Sigmoid colon (tissue), 7 donors: Measurements from ENCODE around the gene HLF. TPM values are rescaled to one million over a fixed set of nuclear protein-coding genes. Genes with fewer than 3 reads are reported as not detected.

Experiments
- DNase-seq: peaks from one replicate; pipeline ENCODE4 v3.0.0-alpha.2; 2019
- H3K27ac ChIP-seq, 4 donors: fragments of 200-600 bp; sonication (generic); one replicate each; pipeline ENCODE4 v1.5.1; 2016 to 2019; ENCODE audit warnings: mild to moderate bottlenecking in 1 of 4
- H3K27me3 ChIP-seq, 3 donors: fragments of 200-600 bp; sonication (generic); one replicate each; pipeline ENCODE4 v1.5.1; 2019; ENCODE audit warnings: mild to moderate bottlenecking in 1 of 3
- H3K36me3 ChIP-seq, 4 donors: fragments of 200-600 bp; sonication (generic); one replicate each; pipeline ENCODE4 v1.5.1; 2016 to 2019
- H3K4me1 ChIP-seq, 4 donors: fragments of 200-600 bp; sonication (generic); one replicate each; pipeline ENCODE4 v1.5.1; 2017 to 2019
- H3K4me3 ChIP-seq, 4 donors: fragments of 200-600 bp; sonication (generic); one replicate each; pipeline ENCODE4 v1.5.1; 2017 to 2019; ENCODE audit warnings: mild to moderate bottlenecking in 2 of 4, moderate library complexity in 1 of 4
- H3K9me3 ChIP-seq, 4 donors: fragments of 200-600 bp in 3 of 4; sonication (generic) in 3 of 4; one replicate each; pipeline versions ENCODE4 v1.5.1 to v1.6.1; 2013 to 2019
- EP300 ChIP-seq, 4 donors: sonication (generic); formaldehyde crosslinking; IDR thresholded peaks; one replicate each; pipeline ENCODE4 v1.6.1; 2017; ENCODE audit warnings: antibody characterized with exemption in 4 of 4
- POLR2A ChIP-seq, 2 donors: fragments of 450-650 bp; IDR thresholded peaks; one replicate each; pipeline ENCODE4 v1.6.1; 2016; ENCODE audit warnings: antibody characterized with exemption in 2 of 2, mild to moderate bottlenecking in 2 of 2, moderate library complexity in 2 of 2
- POLR2AphosphoS5 ChIP-seq, 4 donors: sonication (generic); formaldehyde crosslinking; IDR thresholded peaks; one replicate each; pipeline ENCODE4 v1.6.1; 2017; ENCODE audit warnings: antibody characterized with exemption in 4 of 4
- WGBS, 2 donors: extraction: QIAGEN DNeasy Blood & Tissue Kit; methylation state at CpG; one replicate each; pipeline ENCODE4 v1.1.7; 2013; 5-methylcytosine and 5-hydroxymethylcytosine counted together
- intact Hi-C: fragments of 100-400 bp; cut with DNase I; formaldehyde crosslinking; loops from one replicate; pipeline ENCODE4 v1.15.1; 2023
- polyA plus RNA-seq, 3 donors: library from polyadenylated mRNA; stranded (reverse); fragments of 200-250 nt; gene quantifications; one replicate each; pipeline ENCODE4 v1.2.3, GENCODE V29; 2013
- total RNA-seq, 4 donors: library from RNA; depleted of rRNA; stranded (reverse); fragments of >200 nt; gene quantifications; one replicate each; pipeline ENCODE4 v1.1.0, GENCODE V29; 2016
- TF ChIP-seq, protein P1 (sequence below), 4 experiments: fragments of 450-650 bp in 3 of 4; fragments of 200-600 bp in 1 of 4; IDR thresholded peaks; one replicate each; pipeline ENCODE4 v1.5.1; 2016 to 2019; ENCODE audit warnings: antibody characterized with exemption in 4 of 4, mild to moderate bottlenecking in 3 of 4, moderate library complexity in 2 of 4
- donor health status: healthy with polysubstance abuse.
- donor health status: Bipolar disorder and iron deficiency.
- donor health status: healthy.

HLF gene
- total and polyA plus RNA-seq, 7 donors, result 0.92 to 54.0 (median 41.7) TPM

DNA sequence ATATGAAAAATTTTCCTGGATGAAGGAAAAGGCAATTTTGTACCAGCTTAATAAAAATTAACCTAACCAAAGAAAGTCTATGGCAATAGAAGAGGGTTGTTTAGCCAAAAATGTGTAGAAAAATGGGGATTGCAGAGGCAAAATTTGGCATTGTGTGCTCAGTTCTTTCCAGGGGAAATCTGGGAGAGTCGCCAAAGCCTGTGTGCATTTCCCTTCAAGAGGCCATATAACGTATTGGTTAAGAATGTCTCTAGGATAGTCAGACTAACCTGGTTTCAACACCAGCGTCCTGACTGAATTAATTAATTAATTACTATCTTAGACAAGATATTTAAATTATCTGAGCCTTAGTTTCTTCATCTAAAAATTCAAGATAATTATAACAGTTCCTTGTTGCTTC lies 44.8 kb upstream of the HLF start:
- DNase-seq, result no peak
- TF ChIP-seq EP300 (IDR thresholded peaks at IDR 0.05), result no peak
- TF ChIP-seq, protein P1, sequence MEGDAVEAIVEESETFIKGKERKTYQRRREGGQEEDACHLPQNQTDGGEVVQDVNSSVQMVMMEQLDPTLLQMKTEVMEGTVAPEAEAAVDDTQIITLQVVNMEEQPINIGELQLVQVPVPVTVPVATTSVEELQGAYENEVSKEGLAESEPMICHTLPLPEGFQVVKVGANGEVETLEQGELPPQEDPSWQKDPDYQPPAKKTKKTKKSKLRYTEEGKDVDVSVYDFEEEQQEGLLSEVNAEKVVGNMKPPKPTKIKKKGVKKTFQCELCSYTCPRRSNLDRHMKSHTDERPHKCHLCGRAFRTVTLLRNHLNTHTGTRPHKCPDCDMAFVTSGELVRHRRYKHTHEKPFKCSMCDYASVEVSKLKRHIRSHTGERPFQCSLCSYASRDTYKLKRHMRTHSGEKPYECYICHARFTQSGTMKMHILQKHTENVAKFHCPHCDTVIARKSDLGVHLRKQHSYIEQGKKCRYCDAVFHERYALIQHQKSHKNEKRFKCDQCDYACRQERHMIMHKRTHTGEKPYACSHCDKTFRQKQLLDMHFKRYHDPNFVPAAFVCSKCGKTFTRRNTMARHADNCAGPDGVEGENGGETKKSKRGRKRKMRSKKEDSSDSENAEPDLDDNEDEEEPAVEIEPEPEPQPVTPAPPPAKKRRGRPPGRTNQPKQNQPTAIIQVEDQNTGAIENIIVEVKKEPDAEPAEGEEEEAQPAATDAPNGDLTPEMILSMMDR (IDR thresholded peaks at IDR 0.05), result no peak
- no peak for TF ChIP-seq POLR2A (IDR thresholded peaks at IDR 0.05)
- no peak for TF ChIP-seq POLR2AphosphoS5 (IDR thresholded peaks at IDR 0.05)
- intact Hi-C loops, result no loop called here
- no peaks in the 10 kb centered on the region for H3K36me3 ChIP-seq
- no peaks in the 10 kb centered on the region for H3K9me3 ChIP-seq
- no peak overlapping the region for H3K27ac ChIP-seq
- H3K4me1 ChIP-seq, result no peaks in the 10 kb centered on the region
- 60 to 74% methylated on average over 3 of the region's 3 CpGs for WGBS, 2 donors
- no peaks in the 10 kb centered on the region for H3K27me3 ChIP-seq
- H3K4me3 ChIP-seq, result no peak overlapping the region

DNA sequence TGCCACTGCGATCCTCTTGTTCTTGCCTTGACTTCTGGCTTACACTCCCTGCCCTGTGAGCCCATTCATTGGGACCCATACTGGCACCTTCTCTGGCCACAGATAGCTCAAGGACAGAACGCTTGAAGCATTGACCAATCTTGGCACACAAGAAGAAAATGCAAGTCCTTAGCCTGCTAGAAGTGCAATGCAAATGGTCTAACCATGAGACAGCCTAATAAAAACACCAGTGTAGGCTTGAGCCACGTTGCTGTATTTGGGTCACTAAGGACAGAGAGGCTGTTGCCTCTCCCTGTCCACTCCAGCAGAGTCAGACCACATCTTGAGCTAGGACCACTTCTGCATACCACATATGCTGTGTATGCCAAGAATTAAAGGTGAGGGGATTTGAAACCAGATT lies 41.2 kb upstream of the HLF start:
- TF ChIP-seq POLR2AphosphoS5 (IDR thresholded peaks at IDR 0.05) (no peak), EP300 (IDR thresholded peaks at IDR 0.05) (no peak), POLR2A (IDR thresholded peaks at IDR 0.05) (no peak)
- TF ChIP-seq, protein P1 (IDR thresholded peaks at IDR 0.05), result no peak

DNA sequence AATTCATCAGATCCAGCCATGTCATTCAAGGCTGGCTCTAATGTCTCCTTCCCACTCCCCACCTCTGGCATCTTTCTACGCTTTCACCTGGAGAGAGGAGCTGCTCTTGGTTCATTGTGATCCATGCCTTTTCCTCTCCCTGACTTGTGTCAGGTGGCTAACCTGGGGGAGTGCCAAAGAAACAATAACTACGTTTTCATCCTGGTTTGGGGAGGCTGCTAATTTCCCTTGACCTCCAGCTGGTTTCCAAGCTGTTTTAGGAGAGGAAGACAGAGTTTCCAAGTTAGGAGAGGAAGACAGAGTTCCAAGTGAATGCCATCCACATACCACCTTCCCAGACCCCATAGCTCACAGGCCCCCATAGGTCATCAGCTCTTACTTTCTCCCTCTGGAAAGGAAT lies 40.0 kb upstream of the HLF start:
- intact Hi-C loops, result no loop called here
- no peaks in the 10 kb centered on the region for H3K36me3 ChIP-seq
- no peaks in the 10 kb centered on the region for H3K27me3 ChIP-seq
- H3K27ac ChIP-seq, result no peak overlapping the region
- 58 to 77% methylated on average over 2 of the region's 2 CpGs for WGBS, 2 donors
- no peaks in the 10 kb centered on the region for H3K9me3 ChIP-seq
- TF ChIP-seq POLR2A (IDR thresholded peaks at IDR 0.05) (no peak), POLR2AphosphoS5 (IDR thresholded peaks at IDR 0.05) (no peak), EP300 (IDR thresholded peaks at IDR 0.05) (no peak)
- TF ChIP-seq, protein P1 (IDR thresholded peaks at IDR 0.05), result no peak
- H3K4me1 ChIP-seq, result no peaks in the 10 kb centered on the region
- DNase-seq, result no peak
- no peak overlapping the region for H3K4me3 ChIP-seq

More for the DNA sequence above, 41.2 kb upstream of the HLF start:
- H3K4me1 ChIP-seq, result no peaks in the 10 kb centered on the region
- no peaks in the 10 kb centered on the region for H3K27me3 ChIP-seq
- H3K9me3 ChIP-seq, result no peaks in the 10 kb centered on the region
- intact Hi-C loops, result no loop called here
- H3K4me3 ChIP-seq, result no peak overlapping the region
- no peak for DNase-seq
- H3K36me3 ChIP-seq, result no peaks in the 10 kb centered on the region
- no peak overlapping the region for H3K27ac ChIP-seq
- 74 to 82% methylated on average over 3 of the region's 3 CpGs for WGBS, 2 donors

DNA sequence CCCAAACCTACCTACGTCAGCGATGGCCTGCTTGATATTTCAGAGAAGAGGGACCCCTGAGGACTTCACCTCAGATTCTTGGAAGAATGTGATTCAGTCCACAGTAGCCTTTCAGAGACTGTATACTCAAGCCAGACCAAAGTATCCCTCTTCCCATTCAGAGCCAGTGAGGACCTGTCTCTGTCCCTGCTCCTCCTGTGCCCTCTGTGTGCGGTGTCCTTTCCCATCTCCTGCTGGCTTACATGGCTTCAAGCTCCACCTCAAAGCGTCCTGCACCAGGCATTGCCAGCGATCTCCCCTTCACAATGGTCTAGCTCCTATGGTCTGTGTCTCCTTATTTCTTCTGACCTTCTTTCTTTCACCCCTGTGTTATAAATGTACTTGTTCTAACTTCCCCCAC lies 39.5 kb upstream of the HLF start:
- no peak overlapping the region for H3K27ac ChIP-seq
- H3K27me3 ChIP-seq, result no peaks in the 10 kb centered on the region
- H3K9me3 ChIP-seq, result no peaks in the 10 kb centered on the region
- intact Hi-C loops, result no loop called here
- TF ChIP-seq, protein P1 (IDR thresholded peaks at IDR 0.05), result no peak
- TF ChIP-seq POLR2AphosphoS5 (IDR thresholded peaks at IDR 0.05) (no peak), POLR2A (IDR thresholded peaks at IDR 0.05) (no peak), EP300 (IDR thresholded peaks at IDR 0.05) (no peak)
- no peak for DNase-seq
- no peak overlapping the region for H3K4me3 ChIP-seq
- WGBS, 2 donors, result 92 to 93% methylated on average over 5 of the region's 5 CpGs
- H3K4me1 ChIP-seq, result no peaks in the 10 kb centered on the region
- no peaks in the 10 kb centered on the region for H3K36me3 ChIP-seq

DNA sequence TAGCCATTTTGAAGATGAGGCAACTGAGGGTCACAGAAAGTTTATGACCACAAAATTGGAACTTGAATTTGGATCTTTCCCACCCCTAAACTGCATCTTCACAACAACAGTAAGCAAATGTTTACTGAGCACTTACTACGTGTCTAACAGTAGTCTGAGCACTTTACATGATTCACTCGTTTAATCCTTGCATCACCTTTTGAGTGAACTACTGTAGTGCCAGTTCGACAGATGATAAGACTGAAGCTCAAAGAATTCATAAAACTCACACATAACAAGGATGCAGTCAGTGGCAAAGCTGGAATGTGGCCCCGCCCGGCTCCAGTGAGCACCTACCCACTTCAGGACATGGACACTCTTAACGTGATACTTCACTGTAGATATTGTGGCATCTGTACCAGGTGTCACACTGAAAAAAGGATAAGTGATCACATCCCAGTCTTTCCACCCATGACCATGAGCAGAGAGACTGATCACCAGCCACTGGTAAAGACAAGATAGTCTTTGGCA lies 36.0 kb upstream of the HLF start:
- H3K9me3 ChIP-seq, result peaks cover 0 to 3% (median 0%) of the 10 kb centered on the region in 4 donors
- WGBS, 2 donors, result 46 to 78% methylated on average over 6 of the region's 6 CpGs
- no peak overlapping the region for H3K27ac ChIP-seq
- H3K27me3 ChIP-seq, result no peaks in the 10 kb centered on the region
- intact Hi-C loops, result no loop called here
- no peak overlapping the region for H3K4me3 ChIP-seq
- H3K36me3 ChIP-seq, result no peaks in the 10 kb centered on the region
- no peak for DNase-seq
- H3K4me1 ChIP-seq, result no peaks in the 10 kb centered on the region
- TF ChIP-seq, protein P1 (IDR thresholded peaks at IDR 0.05), result no peak
- TF ChIP-seq POLR2AphosphoS5 (IDR thresholded peaks at IDR 0.05) (no peak), POLR2A (IDR thresholded peaks at IDR 0.05) (no peak), EP300 (IDR thresholded peaks at IDR 0.05) (no peak)
